GM21737 (cell line): ENCODE results near the gene TERB1.

Source experiments
- ATAC-seq: cut with Tn5 transposase; IDR thresholded peaks from one replicate; pipeline ENCODE4 v1.9.1; 2021; ENCODE audit warnings: mild to moderate bottlenecking, moderate library complexity; ENCODE audit not compliant: unreplicated experiment

The TERB1 gene

GRCh38 chr16:66711581-66711980 lies 89.8 kb downstream of the TERB1 start:
- no peak for ATAC-seq

DNA sequence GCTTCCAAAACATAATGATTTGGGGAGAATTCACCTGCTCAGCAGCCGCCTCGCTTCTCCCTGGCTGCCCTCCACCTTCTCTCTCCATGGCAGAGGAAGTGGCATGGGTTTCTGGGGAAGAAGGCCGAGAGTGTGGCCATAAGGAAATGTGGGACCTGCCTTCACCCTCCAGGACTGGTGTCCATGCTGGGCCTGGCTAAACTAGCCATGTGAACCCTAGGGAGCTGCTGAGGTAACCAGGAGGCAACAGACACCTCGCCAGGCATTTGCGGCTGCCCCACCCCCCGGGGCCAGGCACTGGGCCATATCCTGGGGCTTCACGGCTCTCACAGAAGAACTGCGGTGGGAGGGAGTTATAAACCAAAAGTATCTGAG lies 94.9 kb downstream of the TERB1 start:
- no peak for ATAC-seq

DNA sequence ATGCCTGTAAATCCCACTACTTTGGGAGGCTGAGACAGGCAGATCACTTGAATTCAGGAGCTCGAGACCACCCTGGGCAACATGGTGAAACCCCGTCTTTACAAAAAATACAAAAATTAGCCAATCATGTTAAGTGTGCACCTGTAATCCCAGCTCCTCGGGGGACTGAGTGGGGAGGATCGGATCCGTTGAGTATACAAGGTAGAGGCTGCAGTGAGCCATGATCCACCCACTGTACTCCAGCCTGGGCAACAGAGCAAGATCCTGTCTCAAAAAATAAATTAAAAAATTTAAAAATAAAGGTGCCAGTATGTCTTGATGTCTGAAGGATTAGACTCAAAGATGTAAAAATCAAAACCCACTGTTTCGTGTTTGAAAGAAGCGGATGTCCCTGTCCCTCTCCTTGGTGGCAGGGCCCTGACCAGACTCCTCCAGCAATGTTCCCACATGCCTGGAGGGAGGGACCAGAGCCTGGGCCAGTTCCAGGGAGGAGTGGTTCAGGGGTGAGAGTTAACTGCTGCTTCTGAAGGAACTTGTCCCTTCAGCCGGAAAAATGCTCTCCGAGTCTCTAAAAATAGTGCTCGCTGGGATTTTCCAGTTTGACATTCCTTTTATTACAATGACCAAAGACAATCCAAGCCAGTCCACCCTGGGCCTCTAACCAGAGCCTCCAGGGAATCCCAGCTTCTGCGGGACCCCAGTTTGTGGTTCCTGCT lies 95.4 kb downstream of the TERB1 start:
- no peak for ATAC-seq
